GM19397 (cell line): ENCODE data around the gene RNASE13.

Experiments used
- ATAC-seq: cut with Tn5 transposase; IDR thresholded peaks from one replicate; pipeline ENCODE4 v1.9.1; 2021; ENCODE audit warnings: mild to moderate bottlenecking, moderate library complexity; ENCODE audit not compliant: unreplicated experiment

Gene RNASE13, protein sequence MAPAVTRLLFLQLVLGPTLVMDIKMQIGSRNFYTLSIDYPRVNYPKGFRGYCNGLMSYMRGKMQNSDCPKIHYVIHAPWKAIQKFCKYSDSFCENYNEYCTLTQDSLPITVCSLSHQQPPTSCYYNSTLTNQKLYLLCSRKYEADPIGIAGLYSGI

DNA sequence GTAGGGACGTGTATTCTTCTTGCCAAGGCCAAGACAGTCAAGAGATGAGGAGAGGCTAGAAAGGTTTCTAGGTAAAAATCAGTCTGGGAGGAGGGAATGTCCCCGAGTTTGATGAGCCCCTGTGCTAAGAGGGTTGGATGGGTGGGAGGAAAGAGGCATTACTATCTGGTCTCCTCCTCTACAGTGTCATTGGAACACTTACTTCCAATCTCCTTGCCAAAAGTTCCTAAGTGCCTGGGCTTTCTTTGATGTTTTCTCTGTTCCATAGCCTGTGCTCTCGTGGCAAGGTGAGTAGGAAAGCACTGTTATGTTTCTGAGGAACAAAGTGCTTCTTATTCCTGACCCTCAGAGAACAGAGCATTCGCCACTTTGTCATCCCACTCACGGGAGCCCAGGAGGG, at the start of gene RNASE13:
RNASE13 (minus strand) TSS at position 101 of the 400 bp plus-strand sequence. CDS start 519 bp downstream, outside the sequence.
- no peak for ATAC-seq

DNA sequence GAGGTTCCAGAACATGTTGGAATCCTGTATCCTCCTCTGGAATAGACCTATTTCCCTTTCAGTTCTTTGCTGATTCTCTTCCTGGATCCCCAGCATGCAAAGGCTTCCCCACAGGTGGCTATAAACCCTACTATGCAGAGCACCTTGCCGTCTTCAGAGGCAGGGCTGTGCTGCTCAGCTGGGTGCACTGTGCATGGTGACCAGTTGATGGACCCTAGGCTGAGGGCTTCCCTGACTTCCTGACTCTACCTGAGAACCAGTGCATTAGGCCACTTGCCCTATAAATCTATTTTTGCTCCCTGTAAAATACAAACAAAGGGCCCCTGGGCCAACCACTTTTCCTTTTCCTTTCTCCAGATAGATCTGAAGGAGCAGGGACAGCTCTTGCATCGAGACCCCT, 49.8 kb upstream of the RNASE13 start:
- no peak for ATAC-seq

DNA sequence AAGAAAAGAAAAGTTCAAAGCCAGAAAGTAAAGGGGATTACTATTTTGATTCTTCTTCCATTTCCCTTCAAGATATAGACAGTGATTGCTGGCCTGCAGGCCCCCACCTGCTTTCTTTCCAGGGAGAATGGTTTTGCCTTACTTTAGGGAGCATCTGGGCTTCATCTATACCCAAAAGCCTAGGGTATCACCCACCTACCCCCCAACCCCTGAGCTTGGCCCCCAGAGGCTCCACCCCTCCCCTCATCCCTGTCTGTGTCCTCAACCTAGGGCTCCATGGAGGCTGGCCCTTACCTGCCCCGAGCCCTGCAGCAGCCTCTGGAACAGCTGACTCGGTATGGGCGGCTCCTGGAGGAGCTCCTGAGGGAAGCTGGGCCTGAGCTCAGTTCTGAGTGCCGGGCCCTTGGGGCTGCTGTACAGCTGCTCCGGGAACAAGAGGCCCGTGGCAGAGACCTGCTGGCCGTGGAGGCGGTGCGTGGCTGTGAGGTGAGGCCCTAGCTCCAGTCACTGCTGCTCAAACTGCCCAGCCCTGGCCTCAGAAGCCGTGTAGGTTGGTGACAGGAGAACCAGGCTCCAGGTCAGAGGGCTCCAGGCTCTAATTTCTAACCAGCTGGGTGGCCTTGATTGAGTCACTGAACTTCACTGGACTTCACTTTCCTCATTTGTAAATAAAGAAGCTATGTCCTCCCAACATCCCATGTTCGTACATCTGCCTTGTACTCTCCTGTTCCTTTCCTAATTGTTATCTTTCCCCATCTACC, 49.1 kb upstream of the RNASE13 start:
- ATAC-seq = no peak

DNA sequence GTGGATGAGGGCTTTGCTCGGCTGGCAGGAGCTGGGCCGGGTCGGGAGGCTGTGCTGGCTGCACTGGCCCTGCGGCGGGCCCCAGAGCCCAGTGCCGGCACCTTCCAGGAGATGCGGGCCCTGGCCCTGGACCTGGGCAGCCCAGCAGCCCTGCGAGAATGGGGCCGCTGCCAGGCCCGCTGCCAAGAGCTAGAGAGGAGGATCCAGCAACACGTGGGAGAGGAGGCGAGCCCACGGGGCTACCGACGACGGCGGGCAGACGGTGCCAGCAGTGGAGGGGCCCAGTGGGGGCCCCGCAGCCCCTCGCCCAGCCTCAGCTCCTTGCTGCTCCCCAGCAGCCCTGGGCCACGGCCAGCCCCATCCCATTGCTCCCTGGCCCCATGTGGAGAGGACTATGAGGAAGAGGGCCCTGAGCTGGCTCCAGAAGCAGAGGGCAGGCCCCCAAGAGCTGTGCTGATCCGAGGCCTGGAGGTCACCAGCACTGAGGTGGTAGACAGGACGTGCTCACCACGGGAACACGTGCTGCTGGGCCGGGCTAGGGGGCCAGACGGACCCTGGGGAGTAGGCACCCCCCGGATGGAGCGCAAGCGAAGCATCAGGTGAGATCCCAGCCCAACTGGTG, 47.0 kb upstream of the RNASE13 start:
- ATAC-seq = no peak

DNA sequence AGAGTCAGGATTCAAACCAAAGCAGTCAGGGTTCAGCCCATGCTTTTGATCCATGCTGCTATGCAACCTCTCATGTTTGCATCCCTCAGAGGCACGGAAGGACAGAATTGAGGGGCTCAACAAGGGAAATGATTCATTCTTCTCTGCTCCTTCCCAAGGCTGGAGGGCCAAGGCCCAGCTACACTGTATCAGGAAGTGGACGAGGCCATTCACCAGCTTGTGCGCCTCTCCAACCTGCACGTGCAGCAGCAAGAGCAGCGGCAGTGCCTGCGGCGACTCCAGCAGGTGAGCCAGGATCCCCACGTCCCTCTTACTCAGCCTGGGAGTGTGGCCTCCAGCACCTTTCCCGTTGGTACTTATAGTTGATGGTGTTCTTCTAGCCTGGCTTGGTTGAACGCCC, 44.1 kb upstream of the RNASE13 start:
- no peak for ATAC-seq

DNA sequence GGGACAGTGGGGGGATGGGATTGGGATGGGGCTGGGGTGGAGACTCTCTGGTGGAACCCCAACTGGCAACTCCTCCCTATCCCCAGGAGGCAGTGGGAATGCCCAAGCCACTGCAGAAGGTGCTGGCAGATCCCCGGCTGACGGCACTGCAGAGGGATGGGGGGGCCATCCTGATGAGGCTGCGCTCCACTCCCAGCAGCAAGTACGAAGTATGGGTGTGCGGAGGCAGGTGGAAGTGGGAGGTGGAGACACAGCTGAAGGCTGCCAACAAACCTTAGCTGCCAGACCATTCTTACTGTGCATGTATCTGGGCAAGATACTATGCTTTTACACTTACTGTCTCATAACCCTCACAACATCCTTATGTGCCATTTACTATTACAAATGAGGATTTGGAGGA, 43.7 kb upstream of the RNASE13 start:
- ATAC-seq = no peak

DNA sequence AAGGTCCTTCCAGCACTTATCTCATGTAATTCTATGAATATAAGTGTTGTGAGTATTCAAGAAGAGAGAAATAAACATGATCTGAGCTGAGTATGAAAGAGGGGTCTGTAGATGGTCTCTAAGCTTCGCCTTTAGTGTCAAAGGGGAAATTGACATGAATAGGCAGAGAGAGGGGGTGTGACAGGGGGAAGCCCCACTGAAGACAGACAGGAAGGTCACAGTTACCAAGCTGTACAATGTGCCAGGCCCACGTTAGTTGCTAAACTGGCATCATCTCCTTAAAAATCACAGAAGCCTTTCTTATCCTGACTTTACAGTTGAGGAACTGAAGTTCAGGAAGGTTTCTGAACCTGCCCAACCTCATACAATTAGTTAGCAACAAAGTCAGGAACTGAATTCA, 43.1 kb upstream of the RNASE13 start:
- no peak for ATAC-seq

DNA sequence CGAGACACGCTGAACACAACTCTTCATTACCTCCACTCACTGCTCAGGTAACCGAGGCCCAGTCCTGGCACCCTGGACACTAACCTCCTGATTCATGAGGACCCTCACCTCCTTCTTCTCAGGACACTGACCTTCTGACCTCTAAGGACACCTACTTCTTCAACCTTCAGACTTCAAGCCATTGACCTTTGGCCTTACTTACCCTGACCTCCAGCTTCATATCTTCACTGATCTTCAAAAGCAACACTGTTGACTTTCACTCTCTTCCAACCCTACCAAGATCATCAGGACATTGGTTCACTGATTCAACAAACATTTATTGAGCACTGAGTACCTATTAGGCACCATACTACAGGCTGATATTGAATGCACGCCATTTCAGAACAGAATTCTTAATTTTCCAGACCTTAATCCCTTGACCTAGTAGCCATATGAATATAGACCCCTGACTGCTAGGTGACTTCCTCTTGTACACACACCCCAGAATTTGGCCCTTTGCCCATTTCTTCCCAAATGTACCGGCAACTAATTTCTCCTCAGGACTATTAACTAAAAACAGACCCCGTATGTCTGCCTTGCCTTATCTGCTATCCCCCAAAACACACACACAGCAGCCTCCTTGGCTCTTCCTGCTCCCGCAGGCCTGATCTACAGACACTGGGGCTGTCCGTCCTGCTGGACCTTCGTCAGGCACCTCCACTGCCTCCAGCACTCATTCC, 41.3 kb upstream of the RNASE13 start:
- ATAC-seq = no peak

DNA sequence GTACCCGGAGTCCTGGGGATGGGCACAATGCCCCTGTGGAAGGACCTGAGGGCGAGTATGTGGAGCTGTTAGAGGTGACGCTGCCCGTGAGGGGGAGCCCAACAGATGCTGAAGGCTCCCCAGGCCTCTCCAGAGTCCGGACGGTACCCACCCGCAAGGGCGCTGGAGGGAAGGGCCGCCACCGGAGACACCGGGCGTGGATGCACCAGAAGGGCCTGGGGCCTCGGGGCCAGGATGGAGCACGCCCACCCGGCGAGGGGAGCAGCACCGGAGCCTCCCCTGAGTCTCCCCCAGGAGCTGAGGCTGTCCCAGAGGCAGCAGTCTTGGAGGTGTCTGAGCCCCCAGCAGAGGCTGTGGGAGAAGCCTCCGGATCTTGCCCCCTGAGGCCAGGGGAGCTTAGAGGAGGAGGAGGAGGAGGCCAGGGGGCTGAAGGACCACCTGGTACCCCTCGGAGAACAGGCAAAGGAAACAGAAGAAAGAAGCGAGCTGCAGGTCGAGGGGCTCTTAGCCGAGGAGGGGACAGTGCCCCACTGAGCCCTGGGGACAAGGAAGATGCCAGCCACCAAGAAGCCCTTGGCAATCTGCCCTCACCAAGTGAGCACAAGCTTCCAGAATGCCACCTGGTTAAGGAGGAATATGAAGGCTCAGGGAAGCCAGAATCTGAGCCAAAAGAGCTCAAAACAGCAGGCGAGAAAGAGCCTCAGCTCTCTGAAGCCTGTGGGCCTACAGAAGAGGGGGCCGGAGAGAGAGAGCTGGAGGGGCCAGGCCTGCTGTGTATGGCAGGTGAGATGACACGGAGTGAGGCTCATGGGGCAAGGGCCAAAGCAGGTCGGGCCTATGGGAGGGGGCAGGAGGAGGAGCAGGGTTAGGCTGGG, 40.0 kb upstream of the RNASE13 start:
- no peak for ATAC-seq

DNA sequence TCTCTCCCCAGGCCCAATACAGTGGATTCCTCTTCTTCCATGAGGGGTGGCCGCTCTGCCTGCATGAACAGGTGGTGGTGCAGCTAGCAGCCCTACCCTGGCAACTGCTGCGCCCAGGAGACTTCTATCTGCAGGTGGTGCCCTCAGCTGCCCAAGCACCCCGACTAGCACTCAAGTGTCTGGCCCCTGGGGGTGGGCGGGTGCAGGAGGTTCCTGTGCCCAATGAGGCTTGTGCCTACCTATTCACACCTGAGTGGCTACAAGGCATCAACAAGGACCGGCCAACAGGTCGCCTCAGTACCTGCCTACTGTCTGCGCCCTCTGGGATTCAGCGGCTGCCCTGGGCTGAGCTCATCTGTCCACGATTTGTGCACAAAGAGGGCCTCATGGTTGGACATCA, 39.3 kb upstream of the RNASE13 start:
- no peak for ATAC-seq

DNA sequence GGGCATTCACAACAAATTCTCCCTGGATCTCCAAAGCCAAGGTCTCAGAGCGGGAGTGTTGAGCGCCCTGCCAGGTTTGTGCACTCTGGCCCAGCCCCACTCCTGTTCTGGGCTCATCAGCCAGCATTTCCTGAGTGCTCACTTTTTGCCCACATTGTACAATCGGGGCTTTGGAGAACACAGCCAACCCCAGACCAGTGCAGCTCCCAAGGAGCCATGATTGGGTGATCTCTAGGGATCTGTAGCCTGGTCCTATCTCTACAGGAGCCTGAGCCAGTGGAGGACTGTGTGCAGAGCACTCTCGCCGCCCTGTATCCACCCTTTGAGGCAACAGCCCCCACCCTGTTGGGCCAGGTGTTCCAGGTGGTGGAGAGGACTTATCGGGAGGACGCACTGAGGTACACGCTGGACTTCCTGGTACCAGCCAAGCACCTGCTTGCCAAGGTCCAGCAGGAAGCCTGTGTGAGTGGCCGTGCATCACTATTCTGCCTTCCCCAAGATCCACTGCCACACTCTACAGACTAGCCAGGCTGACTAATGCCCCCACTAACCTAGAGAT, 38.3 kb upstream of the RNASE13 start:
- ATAC-seq = no peak

DNA sequence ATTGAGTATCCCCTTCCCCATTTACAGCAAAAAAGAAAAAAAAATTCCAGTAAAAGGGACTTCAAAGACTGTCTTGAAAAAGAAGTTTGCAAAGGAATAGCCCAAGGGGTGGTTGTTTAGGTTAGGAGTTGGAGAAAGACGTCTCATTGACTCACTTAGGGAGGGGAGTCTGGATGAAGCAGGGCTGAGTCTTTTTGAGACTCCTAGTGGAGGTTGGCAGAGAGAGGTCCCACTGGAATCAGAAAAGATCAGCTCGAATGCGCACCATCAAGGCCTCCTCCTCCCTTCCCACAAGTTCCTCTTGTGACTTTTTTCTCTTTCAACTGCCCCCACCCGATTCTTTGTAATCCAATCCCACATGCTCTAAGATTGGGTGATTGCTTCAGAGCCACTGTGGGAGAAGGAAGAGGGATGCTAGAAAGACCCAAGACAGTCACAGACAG, 37.4 kb upstream of the RNASE13 start:
- ATAC-seq = no peak

DNA sequence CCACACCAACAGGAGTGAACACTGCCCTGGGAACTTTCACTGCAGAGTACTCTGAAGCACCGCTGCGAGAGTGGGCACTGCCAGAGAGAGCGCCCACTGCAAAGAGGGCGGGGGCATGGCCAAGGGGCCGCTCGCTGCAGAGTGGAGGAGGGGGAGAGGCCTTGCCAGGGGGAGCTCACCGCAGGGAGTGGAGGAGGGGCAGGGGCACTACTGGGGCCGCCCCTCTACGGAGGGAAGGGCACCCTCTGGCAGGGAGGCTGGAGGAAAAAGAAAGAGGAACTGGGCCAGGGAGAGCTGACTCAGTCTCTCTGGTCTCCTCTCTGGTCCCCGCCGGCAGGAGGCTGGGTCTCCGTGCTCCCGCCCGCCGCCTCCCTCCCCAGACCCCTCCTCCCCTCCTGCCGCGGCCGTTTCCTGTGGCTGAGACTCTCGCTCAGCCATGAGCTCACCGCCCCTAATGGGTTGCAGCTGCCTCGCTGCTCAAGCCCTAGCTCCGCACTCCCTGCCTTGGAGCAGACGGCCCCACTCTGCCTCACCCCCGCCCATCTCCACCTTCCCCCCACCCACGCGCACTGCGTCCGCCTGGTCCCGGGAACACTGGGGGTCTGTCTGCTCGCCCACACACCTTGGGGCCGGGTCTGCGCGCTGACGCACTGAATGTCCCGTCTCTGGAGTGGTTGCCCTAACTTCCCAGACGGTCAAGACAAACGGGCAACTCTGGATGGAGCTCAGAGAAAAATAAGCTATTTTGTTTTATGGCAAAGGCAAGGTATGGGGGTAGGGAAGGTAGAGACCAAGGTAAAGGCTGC, 36.8 kb upstream of the RNASE13 start:
- ATAC-seq = peak; percentile 63

DNA sequence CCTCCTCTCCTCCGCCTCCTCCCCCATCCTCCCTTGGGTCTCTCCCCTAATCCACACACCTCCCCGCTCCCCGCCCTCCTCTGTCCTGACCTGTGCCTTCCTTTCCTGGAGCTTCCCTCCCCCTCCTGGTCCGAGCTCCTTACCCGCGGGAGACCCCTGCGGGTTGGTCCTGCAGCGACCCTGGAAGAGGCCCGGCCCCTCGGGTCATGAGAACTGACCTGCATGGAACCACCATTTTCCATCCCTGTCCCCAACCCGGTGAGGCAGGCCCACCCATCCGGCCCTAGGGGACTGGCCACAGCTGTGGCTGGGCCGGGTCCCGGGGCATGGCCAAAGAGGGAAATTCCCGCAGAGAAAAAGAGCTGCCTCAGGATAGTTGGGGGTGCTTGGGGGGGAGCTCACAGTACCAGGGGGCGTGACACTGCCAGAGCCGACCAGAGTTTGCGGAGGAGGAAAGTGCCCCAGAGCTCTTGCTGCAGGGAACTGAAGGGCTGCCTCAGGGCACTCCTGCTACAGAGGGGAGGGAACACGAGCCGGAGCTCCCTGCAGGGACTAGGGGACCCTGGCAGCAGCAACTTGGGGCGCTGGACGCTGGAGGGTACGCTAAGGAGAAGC, 36.1 kb upstream of the RNASE13 start:
- ATAC-seq = no peak

DNA sequence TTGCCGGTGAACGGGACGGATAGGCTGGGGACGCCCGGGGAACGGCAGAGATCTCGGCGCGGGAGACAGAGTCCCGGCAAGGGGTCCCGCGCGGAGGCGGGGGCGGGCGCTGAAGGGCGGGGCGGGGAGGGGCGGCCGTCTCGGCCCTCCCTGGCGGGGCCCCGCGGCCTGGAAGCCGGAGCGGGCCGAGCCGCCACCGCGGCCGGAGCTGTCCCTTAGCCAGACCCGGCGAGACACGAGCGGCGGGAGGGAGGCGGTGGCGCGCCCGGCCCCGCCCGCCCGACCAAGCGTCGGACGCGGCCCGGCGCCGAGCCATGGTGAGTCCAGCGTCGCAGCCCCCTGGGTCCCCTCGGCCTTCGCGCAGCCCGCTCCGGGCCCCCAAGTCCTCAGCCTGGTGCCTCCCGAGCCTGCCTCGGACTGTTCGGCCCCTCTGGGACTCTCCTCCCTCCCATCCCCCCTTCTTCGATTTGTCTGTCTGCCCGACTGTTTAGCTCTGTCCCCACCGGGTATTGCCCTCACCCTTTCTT, 35.5 kb upstream of the RNASE13 start, which contains the start of gene ARHGEF40:
ARHGEF40 (plus strand) TSS at position 222 of the 527 bp plus-strand sequence; CDS start at position 315, 93 bp downstream.
- no peak for ATAC-seq

DNA sequence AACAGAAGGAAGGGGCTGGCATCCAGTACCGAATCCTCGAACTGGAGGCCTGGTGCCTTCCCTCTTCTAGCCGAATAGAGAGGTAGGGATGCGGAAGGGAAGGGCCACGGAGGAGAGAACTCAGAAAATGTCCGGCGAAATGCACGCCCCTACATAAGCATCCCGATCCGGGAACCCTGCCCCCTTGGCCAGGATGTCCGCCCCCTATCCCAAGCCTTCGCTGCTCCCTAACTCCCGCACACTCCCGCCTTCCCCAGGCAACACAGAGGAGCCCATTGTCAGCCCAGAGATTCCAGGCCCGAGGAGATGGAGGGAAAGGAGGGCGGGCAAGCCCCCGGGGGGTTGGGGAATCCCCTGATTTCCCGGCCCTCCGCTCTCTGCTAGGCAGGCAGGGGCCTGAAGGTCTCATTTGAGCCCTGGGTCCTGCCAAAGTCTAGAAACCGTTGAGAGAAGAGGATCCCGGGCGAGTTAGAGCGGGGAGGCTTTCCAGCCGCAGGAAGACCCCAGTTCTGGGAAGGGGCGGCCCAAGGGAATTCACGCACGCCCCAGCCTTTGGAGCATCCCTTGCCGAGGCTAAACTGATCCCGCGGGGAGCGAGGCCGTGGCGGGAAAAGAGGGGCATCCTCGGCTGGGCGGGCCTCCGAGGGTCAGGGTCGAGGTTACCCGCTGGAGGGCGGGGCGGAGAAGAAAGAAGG, 34.9 kb upstream of the RNASE13 start:
- no peak for ATAC-seq

DNA sequence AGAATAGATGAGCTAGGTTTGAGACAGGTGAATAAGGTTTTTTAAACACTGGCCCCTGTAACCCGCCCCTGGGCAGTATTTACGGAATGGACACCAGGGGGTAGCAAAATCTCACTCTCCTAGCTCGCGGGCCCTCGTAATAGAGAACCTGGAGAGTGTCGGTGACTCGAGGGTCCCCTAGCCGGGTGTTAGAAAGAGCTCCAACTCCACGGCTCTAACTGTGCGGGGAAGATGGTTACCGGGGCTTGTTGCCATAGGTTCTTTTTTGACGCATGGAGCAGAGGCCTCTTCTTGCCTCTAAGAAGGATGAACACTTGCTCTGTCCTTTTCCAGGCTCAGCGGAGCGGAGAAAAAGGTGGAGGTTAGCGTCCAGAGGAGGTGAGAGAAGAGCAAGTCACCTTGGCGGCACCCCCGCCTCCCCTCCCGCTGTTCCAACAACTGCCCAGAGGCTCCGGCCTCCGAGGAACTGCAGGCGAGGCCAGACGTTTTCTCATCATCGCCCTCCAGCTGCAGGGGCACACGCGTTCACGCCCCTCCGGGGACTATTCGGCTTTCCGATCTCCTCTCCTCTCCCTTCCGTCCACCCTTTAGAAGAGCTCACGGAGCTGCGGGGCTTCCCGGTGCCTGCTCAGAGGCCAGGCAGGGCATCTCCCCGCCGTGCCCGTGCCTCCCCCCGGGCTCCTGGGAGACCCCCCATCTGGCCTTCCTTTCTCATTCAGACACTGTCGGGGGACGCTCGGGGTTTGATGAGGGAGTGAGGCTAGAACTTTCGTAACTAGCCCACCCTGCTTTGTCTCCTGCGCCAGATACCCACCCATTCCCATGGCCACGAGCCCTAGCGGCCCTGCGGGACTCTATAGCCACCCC, 34.1 kb upstream of the RNASE13 start:
- no peak for ATAC-seq
